GM12878 (cell line): ENCODE data around the gene DUSP22. TPM values are rescaled to one million over a fixed set of nuclear protein-coding genes. Genes with fewer than 3 reads are reported as not detected.

Experiments
- BCL11A ChIP-seq: IDR thresholded peaks from 2 replicates; pipeline ENCODE4 v1.6.1; 2011; ENCODE audit warnings: low read depth, low read length
- BHLHE40 ChIP-seq, 2 experiments: fragments of 450-650 bp in 1 of 2; IDR thresholded peaks; 2 replicates each; pipeline ENCODE4 v1.6.1; 2011 to 2017; ENCODE audit warnings: low read depth in 2 of 2, borderline replicate concordance in 1 of 2, improper control_type of control experiment in 1 of 2, low read length in 1 of 2, mild to moderate bottlenecking in 1 of 2
- CBX3 ChIP-seq: fragments of 200-600 bp; sonication (generic); IDR thresholded peaks from 2 replicates; pipeline ENCODE4 v1.6.1; 2016; ENCODE audit warnings: low read depth, borderline replicate concordance
- DPF2 ChIP-seq: fragments of 450-650 bp; IDR thresholded peaks from 2 replicates; pipeline ENCODE4 v1.6.1; 2017; ENCODE audit warnings: mild to moderate bottlenecking
- EED ChIP-seq: sonication (generic); IDR thresholded peaks from 2 replicates; pipeline ENCODE4 v1.6.1; 2016; ENCODE audit warnings: antibody characterized with exemption, low read depth
- HDGF ChIP-seq: fragments of 450-650 bp; IDR thresholded peaks from 2 replicates; pipeline ENCODE4 v1.6.1; 2016; ENCODE audit warnings: antibody characterized with exemption
- MYC ChIP-seq: IDR thresholded peaks from 2 replicates; pipeline ENCODE4 v1.6.1; 2011; ENCODE audit warnings: mild to moderate bottlenecking, low read length, moderate library complexity, inconsistent platforms; ENCODE audit not compliant: insufficient read depth, insufficient replicate concordance, insufficient read length, severe bottlenecking
- PAX5 ChIP-seq: IDR thresholded peaks from 2 replicates; pipeline ENCODE4 v1.6.1; 2011; ENCODE audit warnings: low read depth, low read length, borderline replicate concordance
- TAF1 ChIP-seq: IDR thresholded peaks from 2 replicates; pipeline ENCODE4 v1.6.1; 2011; ENCODE audit warnings: mild to moderate bottlenecking, low read depth, low read length, borderline replicate concordance
- TCF12 ChIP-seq: IDR thresholded peaks from 2 replicates; pipeline ENCODE4 v1.6.1; 2011; ENCODE audit warnings: low read depth, mild to moderate bottlenecking, low read length
- YBX1 ChIP-seq: fragments of 450-650 bp; IDR thresholded peaks from 2 replicates; pipeline ENCODE4 v1.6.1; 2016; ENCODE audit warnings: antibody characterized with exemption
- ZNF24 ChIP-seq: fragments of 450-650 bp; IDR thresholded peaks from 2 replicates; pipeline ENCODE4 v1.6.1; 2017; ENCODE audit warnings: antibody characterized with exemption, mild to moderate bottlenecking
- polyA plus RNA-seq, 11 experiments: library from polyadenylated mRNA; depleted of rRNA in 4 of 11; unstranded in 6 of 11; stranded (reverse) in 5 of 11; fragments of >200 nt; fragmentation: Nextera tagmentation in 4 of 11; fragmentation: Illumina TruSeq in 1 of 11; extraction: Ambion mirVana in 4 of 11; extraction: Trizol in 1 of 11; gene quantifications; 1 replicate in 1 of 11; 2 replicates in 10 of 11; pipeline versions ENCODE4 v1.2.1 to v1.2.3, GENCODE V29; 2011 to 2016; ENCODE audit warnings: inconsistent platforms in 2 of 11, missing spikeins in 2 of 11, low read depth in 1 of 11
- total RNA-seq, 4 experiments: library from RNA; depleted of rRNA in 3 of 4; stranded (reverse); fragments of >200 nt in 3 of 4; fragmentation: Illumina TruSeq in 1 of 4; extraction: Trizol in 1 of 4; gene quantifications; 2 replicates each; pipeline versions ENCODE4 v1.2.1 to v1.2.3, GENCODE V29; 2013 to 2021
- TF ChIP-seq, protein P1 (sequence below): fragments of 450-650 bp; IDR thresholded peaks from 2 replicates; pipeline ENCODE4 v1.6.1; 2014; ENCODE audit warnings: mild to moderate bottlenecking
- TF ChIP-seq, protein P2 (sequence below): IDR thresholded peaks from 2 replicates; pipeline ENCODE4 v1.6.1; 2012; ENCODE audit warnings: low read depth, low read length, improper control_type of control experiment
- TF ChIP-seq, protein P3 (sequence below): fragments of 450-650 bp; IDR thresholded peaks from 2 replicates; pipeline ENCODE4 v1.6.1; 2017; ENCODE audit warnings: mild to moderate bottlenecking, moderate library complexity
- TF ChIP-seq, protein P4 (sequence below): fragments of 450-650 bp; IDR thresholded peaks from 2 replicates; pipeline ENCODE4 v1.6.1; 2016; ENCODE audit warnings: mild to moderate bottlenecking
- TF ChIP-seq, protein P5 (sequence below): fragments of 450-650 bp; IDR thresholded peaks from 2 replicates; pipeline ENCODE4 v1.6.1; 2016; ENCODE audit warnings: mild to moderate bottlenecking, moderate library complexity, borderline replicate concordance

Gene DUSP22
- total and polyA plus RNA-seq, 10 of the 15 experiments (the other 5 are each of a cell fraction or from before 2014, with no cell fraction given): 78.9 to 156 (median 107) TPM

DNA sequence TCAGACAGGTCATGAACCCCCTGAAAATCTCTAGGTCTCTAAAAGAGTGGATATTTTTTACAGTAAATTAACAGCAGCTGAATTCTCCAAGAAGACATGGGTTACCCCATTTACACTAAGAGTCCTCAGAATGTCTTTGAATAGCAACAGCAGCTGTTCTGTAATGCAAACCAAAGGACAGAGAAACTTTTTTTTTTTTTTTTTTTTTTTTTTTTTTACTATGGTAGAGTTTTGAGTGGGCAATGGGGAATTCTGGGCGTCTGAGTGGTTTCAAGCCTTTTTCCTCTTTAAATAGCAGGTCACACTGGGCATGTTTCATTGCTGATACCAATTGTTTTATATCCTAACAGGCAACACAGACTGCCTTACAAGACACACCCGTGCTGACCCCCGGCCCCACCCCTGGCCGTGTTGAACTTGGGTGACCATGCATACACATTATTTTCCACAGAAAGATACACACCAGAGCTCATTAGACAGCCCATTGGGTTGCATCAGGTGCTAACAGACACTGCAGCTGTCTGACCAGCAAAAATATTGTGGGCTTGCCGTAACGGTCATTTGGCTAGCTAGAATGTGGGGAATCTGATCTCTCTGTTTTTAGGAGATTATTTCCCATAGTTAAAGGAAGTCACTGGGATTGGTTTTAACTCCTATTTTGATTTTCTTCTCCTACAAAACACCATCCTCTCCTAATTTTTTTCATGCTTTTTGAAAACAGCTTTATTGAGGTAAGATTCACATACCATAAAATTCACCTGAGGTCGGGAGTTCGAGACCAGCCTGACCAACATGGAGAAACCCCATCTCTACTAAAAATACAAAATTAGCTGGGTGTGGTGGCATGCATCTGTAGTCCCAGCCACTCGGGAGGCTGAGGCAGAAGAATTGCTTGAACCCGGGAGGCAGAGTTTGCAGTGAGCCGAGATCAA lies 72.6 kb downstream of the DUSP22 start (continued):
- peak; percentile 87 for TF ChIP-seq TCF12
- TF ChIP-seq, protein P1, sequence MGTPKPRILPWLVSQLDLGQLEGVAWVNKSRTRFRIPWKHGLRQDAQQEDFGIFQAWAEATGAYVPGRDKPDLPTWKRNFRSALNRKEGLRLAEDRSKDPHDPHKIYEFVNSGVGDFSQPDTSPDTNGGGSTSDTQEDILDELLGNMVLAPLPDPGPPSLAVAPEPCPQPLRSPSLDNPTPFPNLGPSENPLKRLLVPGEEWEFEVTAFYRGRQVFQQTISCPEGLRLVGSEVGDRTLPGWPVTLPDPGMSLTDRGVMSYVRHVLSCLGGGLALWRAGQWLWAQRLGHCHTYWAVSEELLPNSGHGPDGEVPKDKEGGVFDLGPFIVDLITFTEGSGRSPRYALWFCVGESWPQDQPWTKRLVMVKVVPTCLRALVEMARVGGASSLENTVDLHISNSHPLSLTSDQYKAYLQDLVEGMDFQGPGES: no peak
- no peak for TF ChIP-seq YBX1
- no peak for TF ChIP-seq ZNF24
- TF ChIP-seq, protein P2, sequence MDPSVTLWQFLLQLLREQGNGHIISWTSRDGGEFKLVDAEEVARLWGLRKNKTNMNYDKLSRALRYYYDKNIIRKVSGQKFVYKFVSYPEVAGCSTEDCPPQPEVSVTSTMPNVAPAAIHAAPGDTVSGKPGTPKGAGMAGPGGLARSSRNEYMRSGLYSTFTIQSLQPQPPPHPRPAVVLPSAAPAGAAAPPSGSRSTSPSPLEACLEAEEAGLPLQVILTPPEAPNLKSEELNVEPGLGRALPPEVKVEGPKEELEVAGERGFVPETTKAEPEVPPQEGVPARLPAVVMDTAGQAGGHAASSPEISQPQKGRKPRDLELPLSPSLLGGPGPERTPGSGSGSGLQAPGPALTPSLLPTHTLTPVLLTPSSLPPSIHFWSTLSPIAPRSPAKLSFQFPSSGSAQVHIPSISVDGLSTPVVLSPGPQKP: no peak
- 0 out of 2 replicates have a peak, but pooled peaks have one; percentile 33 for TF ChIP-seq TAF1
- peak; percentile 58; the same call in 1 of the 2 replicates for TF ChIP-seq EED
- TF ChIP-seq PAX5: peak; percentile 45
- TF ChIP-seq BCL11A: peak; percentile 71
- TF ChIP-seq DPF2: peak; percentile 82
- TF ChIP-seq, protein P3, sequence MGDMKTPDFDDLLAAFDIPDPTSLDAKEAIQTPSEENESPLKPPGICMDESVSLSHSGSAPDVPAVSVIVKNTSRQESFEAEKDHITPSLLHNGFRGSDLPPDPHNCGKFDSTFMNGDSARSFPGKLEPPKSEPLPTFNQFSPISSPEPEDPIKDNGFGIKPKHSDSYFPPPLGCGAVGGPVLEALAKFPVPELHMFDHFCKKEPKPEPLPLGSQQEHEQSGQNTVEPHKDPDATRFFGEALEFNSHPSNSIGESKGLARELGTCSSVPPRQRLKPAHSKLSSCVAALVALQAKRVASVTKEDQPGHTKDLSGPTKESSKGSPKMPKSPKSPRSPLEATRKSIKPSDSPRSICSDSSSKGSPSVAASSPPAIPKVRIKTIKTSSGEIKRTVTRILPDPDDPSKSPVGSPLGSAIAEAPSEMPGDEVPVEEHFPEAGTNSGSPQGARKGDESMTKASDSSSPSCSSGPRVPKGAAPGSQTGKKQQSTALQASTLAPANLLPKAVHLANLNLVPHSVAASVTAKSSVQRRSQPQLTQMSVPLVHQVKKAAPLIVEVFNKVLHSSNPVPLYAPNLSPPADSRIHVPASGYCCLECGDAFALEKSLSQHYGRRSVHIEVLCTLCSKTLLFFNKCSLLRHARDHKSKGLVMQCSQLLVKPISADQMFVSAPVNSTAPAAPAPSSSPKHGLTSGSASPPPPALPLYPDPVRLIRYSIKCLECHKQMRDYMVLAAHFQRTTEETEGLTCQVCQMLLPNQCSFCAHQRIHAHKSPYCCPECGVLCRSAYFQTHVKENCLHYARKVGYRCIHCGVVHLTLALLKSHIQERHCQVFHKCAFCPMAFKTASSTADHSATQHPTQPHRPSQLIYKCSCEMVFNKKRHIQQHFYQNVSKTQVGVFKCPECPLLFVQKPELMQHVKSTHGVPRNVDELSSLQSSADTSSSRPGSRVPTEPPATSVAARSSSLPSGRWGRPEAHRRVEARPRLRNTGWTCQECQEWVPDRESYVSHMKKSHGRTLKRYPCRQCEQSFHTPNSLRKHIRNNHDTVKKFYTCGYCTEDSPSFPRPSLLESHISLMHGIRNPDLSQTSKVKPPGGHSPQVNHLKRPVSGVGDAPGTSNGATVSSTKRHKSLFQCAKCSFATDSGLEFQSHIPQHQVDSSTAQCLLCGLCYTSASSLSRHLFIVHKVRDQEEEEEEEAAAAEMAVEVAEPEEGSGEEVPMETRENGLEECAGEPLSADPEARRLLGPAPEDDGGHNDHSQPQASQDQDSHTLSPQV: peak; percentile 73; the same call in 1 of the 2 replicates
- TF ChIP-seq HDGF: no peak
- TF ChIP-seq CBX3: no peak
- TF ChIP-seq, protein P4, sequence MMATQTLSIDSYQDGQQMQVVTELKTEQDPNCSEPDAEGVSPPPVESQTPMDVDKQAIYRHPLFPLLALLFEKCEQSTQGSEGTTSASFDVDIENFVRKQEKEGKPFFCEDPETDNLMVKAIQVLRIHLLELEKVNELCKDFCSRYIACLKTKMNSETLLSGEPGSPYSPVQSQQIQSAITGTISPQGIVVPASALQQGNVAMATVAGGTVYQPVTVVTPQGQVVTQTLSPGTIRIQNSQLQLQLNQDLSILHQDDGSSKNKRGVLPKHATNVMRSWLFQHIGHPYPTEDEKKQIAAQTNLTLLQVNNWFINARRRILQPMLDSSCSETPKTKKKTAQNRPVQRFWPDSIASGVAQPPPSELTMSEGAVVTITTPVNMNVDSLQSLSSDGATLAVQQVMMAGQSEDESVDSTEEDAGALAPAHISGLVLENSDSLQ: no peak
- TF ChIP-seq, protein P5, sequence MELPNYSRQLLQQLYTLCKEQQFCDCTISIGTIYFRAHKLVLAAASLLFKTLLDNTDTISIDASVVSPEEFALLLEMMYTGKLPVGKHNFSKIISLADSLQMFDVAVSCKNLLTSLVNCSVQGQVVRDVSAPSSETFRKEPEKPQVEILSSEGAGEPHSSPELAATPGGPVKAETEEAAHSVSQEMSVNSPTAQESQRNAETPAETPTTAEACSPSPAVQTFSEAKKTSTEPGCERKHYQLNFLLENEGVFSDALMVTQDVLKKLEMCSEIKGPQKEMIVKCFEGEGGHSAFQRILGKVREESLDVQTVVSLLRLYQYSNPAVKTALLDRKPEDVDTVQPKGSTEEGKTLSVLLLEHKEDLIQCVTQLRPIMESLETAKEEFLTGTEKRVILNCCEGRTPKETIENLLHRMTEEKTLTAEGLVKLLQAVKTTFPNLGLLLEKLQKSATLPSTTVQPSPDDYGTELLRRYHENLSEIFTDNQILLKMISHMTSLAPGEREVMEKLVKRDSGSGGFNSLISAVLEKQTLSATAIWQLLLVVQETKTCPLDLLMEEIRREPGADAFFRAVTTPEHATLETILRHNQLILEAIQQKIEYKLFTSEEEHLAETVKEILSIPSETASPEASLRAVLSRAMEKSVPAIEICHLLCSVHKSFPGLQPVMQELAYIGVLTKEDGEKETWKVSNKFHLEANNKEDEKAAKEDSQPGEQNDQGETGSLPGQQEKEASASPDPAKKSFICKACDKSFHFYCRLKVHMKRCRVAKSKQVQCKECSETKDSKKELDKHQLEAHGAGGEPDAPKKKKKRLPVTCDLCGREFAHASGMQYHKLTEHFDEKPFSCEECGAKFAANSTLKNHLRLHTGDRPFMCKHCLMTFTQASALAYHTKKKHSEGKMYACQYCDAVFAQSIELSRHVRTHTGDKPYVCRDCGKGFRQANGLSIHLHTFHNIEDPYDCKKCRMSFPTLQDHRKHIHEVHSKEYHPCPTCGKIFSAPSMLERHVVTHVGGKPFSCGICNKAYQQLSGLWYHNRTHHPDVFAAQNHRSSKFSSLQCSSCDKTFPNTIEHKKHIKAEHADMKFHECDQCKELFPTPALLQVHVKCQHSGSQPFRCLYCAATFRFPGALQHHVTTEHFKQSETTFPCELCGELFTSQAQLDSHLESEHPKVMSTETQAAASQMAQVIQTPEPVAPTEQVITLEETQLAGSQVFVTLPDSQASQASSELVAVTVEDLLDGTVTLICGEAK: peak; percentile 50; the same call in 1 of the 2 replicates
- TF ChIP-seq MYC: no peak
- TF ChIP-seq BHLHE40 (IDR thresholded peaks at IDR 0.05; ENCODE audit: borderline replicate concordance in 1 of 2, low read depth in 2 of 2, low read length in 1 of 2): peak; percentile 64 to 83
